HG02759 (cell line): ENCODE results near the gene PDE1C.
"Not testable (repeated sequence)": the region's sequence is repeated elsewhere in the genome, so short reads cannot be mapped to it uniquely, and the experiment has no call there.

ENCODE experiments used
- ATAC-seq: cut with Tn5 transposase; IDR thresholded peaks from one replicate; pipeline ENCODE4 v1.9.1; 2021; ENCODE audit warnings: mild to moderate bottlenecking, moderate library complexity; ENCODE audit not compliant: unreplicated experiment

The PDE1C gene

GRCh38 chr7:32045228-32045627 lies 25.0 kb downstream of the PDE1C start:
- no peak for ATAC-seq

DNA sequence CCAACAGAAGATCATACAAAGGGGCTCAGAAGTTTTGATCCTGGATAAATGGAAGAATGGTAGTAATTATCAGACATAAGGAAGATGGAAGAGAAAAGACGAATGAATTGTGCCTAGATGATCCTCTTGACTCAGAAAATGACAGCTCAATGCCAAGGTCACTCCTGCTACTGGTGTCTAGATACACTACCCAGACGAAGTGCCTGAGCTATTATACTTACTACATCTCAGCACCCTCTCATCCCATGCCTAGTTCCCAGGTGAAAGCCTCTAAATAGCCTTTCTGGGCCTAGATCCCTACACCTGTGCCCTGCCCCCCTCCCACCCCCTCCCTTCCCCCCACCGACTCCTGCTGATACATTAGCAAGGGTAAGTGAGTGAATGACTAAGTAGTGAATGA lies 25.5 kb downstream of the PDE1C start:
- ATAC-seq = no peak

GRCh38 chr7:32043688-32044087 lies 26.5 kb downstream of the PDE1C start:
- peak; percentile 69 for ATAC-seq

DNA sequence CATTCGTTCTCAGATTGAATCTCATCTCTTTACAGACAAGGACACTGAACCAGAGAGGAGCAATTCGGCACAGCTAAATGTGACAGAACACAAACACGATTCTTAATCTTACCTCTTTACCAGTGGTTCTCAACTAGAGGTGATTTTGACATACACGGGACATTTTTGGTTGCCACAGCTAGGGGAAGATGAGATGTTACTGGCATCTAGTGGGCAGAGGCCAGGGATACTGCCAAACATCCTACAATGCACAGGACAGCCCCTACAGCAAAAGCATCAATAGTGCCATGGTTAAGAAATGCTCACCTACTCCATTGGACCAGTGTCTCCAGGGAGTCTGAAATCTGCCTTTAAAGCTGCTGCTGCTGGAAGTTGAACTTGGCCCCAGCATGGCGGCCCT lies 27.3 kb downstream of the PDE1C start:
- ATAC-seq = no peak

GRCh38 chr7:32039000-32039756 lies 31.0 kb downstream of the PDE1C start:
- no peak for ATAC-seq

DNA sequence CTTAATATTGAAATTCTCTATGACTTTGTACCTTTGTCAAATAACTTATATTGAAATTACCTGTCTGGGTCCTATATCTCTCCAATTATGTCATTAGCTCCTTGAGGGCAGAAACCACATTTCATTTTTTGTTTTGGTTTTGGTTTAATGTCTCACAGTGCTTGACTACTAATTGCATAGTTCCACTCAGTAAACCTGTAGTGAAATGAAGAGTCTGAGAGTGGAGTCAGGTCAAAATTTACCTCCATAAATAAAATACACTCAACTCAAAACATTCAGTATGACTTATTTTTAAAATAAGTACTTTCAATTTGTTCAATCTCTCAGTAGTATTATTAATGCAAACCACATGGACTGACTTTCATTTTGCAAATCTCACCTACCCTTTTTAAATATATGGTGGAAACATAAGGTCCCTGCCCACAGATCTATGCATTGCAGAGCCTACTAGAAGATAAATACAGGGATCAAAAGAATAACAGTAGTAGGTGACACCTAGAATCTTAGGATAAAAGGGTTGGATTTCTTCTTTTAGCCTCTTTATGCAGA lies 32.5 kb downstream of the PDE1C start:
- peak; percentile 84 for ATAC-seq

GRCh38 chr7:32036557-32036956 lies 33.6 kb downstream of the PDE1C start:
- ATAC-seq = no peak

DNA sequence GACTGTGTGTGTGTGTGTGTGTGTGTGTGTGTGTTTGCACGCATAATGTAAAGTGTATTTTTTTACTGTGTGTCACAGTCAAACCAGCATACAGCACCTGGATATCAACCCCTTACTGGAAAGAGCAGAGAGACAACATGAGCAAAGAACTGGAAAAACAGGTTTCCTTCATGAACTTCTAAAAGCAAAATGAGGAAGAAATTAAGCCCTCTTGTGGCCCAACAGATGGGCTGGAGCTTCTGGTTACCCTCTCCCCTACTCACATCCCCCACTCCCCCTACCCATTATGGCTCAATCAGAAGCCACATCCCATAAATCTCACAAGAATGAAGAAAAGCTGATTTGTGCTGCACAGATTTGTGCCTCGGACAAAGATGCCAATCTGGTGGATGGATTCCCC lies 36.2 kb downstream of the PDE1C start:
- ATAC-seq = no peak

DNA sequence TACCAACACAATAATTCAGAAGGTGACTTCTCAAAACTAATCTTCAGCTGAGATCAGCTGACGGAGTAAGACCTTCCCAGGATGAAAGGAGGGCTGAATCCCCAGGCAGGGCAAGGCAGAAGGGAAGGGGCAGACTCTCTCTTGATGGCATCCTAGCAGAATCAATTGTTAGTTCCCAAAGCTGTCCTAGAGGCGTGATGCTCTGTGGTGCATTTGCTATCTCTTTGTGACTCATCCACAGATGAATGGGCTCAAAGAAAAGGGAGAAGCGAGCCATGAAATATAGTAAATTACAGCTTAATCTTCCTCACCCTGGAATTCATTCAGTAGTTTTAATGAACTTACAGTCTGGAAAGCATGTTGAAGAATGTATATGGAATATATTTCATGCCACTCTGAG lies 37.2 kb downstream of the PDE1C start:
- no peak for ATAC-seq

GRCh38 chr7:32032211-32032610 lies 38.0 kb downstream of the PDE1C start:
- no peak for ATAC-seq

DNA sequence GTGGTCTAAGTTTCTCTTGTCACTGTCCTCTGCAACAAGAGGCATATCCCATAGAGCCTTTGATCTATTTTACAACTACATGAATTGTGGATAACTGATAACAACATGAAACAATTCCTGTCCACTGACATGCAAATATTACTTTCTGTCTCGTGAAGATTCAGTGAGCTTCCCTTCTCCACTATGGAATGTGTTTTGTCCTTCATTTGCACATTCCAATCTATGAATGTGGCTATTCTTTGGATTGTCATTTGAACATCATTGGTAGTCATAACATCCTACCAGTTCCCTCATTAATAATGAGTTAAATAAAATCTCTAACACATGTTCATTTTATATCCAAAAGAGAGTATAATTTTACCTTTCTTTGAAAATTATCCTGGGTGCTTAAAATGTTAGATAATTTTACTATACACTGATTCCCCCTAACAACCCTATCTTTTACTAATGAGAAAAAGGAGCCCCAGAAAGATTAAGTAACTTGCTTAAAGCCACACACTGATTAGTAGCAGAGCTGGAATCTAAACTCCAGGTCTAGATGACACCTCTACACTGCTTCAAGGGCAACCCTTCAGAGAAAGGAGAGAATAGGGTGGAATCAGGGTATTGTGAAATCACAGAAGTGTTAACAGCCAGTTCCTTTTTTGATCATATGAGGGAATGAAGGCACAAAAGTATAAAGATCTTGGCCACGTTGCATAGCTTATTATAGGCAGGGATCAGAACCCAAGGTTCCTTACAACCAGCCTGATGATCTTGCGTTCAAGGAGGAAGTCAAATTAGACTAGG lies 39.1 kb downstream of the PDE1C start:
- ATAC-seq = no peak

DNA sequence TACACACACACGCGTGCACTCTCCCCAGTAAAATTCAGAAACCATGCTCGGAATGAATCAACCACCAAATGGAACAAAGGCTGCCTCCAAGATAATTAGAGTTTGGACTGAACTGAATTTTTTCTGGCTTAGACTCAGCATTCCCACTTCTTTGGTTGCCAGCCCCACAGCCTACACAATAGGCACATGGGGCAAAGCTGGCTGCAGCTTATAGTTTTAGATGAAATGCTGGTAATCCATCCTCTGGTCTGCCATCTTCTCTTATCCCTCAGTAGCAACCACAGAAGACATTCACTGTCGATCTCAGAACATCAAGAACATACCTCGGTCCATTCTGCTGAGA lies 44.2 kb downstream of the PDE1C start:
- no peak for ATAC-seq

DNA sequence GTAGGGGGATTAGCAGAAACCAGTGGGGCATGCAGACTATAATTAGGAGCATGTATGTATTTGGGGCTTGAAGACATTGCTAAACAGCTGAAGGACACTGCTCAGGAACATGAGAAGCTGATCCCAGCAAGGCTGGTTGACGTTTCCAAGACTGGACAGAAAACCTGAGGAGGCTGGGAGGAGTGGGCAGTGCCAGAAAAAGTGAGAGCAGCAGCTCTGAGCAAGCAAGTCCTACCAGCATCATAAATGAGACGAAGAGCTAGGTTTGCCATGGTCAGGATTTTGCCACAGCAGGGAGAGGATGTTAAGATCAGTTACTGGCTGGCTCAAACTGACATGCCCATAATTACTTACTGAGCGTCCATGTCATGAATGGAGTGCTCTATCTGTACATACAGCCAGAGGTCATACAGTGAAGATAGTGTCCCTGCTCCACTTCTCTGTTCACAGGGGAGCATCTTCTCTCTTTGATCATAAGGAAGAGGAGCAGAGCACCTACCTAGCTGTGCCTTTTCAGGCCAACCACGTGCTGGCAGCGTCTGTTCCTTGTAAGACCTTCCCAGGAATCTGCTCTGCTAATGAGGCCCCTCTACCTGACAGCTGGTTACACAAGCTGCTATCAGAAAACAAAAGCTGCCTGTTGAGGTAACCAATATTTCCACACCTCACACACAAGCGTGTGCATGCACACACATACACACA lies 44.7 kb downstream of the PDE1C start:
- no peak for ATAC-seq

GRCh38 chr7:32023376-32023775 lies 46.8 kb downstream of the PDE1C start:
- no peak for ATAC-seq

DNA sequence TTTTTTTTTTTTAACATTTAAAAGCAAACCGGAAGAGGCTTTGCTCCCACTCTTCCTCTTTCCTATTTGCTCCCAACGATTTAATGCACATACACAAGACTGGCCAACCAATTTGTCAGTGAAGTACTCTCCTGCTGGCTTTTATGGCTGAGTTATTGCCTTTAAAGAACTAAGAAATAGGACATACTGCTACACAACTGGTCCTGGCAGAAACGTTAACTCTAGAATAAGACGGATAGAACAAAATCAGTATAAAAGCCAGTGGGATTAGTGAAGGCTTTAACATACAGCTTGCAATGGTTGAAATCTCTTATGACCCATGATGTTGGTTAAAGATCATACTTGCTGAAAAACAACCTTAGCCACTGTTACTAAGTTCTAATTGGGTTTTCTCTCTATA lies 47.2 kb downstream of the PDE1C start:
- ATAC-seq = no peak

DNA sequence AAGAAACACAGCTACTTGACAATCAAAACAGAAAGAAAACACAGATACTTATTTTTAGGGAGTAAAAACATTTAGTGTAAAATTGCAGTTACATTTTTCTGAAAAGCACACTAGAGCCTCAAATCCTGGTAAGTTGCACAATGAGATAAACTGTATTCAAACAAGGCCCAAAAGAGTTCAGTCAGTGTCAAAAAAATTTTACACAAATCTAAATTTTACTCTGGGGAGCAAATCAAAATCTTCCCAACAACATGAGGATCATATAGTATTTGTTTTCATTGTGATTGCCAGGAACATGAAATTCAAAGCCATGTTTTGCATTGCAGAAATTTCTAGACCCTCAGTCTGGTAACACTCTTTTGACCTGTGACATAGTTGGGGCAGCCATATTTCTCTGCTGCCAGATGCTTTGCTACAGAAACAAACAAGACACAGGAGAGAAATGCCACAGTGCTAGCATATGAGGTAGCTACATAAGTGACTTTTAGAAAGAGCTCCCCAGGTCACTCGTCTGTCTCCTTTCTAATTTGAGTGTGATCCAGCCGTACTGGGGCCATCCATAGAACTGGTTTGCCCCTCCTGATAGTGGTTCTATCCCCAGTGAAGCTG lies 49.6 kb downstream of the PDE1C start:
- ATAC-seq = no peak

DNA sequence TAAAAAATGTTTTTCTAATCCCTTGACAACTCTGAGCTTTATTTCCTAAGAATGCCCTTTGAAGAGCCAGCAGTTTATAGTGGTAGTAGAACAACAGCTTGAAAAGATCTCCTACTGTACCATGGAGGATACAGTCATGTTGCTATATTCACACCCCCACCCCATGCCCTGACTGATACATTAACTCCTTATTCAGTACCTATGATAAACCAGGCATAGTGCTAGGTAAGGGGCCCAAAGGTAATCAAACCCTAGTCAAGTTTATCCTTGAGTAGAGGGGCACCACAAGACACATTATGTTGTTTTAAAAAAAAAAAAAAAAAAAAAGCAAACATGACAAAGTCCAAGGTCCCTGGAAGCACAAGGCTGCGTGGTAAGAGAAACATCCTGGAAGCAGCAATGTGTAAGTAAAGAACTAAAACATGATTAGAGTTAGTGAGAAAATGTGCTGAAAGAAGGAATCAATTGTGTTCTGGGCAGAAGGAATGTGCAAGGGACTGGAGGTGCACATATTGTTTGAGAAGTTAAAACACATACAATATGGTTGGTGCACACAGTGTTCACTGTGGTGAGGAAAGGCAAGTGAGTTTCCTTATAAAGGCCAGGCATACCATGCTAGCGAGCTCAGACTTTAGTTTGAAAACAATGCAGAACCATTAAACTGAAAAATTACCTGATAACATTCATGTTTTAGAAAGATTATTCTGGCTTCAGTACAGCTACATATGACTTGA lies 51.2 kb downstream of the PDE1C start:
- no peak for ATAC-seq

DNA sequence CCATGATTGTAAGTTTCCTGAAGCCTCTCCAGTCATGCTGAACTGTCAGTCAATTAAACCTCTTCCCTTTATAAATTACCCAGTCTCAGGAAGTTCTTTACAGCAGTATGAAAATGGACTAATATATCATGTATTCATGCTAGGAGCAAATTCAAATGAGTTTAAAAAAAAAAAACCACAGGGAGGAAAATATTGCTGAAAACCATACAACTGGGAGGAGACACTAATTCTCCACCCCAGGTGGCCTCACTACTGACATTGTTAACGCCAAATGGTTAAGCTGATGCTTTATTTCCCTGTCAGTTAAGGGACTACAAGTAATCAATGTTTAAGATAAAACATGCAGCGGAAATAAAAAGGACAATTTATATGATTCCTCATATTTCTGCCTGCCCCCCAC lies 55.1 kb downstream of the PDE1C start:
- no peak for ATAC-seq

- ATAC-seq = not testable (repeated sequence)
Observed at GRCh38 chr7:32013471-32013870, 56.7 kb downstream of the PDE1C start.

GRCh38 chr7:32005577-32005976 lies 64.6 kb downstream of the PDE1C start:
- no peak for ATAC-seq

GRCh38 chr7:32001948-32002347 lies 68.3 kb downstream of the PDE1C start:
- no peak for ATAC-seq
